Fibroblast of skin of left biceps (primary cell): ENCODE data around the gene PALLD.
A peak's percentile ranks its signal among the peaks of the same experiment; 100 is the strongest.

Experiments used
- DNase-seq, 2 experiments: peaks; one replicate each; pipeline ENCODE4 v3.0.0-alpha.2; 2013; ENCODE audit warnings: low read depth in 2 of 2

PALLD gene

DNA sequence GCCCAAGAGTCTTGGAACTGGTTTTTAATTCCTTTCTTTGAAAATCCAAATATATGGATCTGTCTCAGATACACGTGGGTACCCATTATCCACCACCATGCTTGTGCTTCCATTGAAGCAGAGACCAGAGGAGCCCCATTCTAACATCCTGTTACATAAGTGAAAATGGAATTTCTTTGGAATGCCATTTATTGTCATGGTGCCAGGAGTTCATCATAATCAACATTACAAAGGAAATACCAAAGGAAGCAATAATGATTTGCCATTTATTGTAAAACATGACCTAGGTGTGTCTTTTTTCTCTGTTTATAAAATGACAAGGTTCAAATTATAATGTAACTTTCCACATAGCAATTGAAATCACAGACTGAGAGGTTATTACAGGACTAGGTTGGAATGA is 61.7 kb downstream of the PALLD start:
- DNase-seq = peak in 1 of 2 experiments; percentile 50

DNA sequence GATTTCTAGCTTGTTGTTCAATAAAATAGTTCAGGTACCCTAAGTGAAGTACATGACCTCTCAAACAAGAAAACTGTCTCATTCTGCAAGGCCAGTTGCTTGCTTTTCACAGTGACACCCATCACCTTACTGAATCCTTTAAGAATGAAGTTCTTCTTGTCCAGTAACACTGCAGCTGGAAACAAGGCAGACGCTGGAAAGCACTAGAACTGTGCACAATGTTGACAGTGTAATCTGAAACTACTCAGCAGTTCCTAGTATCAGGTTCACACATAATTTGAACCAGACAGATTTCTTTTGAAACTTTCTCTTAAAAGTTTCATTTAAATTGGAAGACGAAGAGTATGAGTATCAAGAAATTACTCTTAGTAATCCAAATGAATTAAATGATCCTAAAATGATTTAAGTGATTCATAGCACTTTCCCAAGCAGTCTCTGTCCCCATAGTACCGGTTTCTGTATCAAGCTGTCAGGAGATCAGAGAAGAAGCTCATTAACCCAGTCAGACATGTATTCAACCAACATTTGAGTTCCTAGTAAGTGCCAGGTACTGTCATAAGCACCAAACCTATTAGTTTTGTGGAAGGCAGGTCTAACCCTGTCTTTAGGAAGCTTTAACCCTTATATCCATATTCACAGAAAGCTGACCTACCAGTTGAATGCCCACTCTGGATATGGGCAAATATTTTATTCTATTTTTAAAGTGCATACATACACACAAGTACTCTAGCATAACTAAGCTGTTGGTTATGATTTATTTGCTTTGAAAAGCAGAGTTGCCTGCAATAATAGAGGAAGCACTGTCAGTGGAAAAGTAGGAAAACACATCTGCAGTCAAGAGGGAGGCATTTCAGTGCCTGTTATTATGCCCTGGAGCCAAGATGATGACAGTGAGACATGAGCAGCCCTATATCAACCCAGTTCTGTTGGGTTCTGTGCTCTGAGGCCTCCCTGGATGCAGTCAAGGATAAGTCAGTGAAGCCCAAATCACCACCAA is 63.6 kb downstream of the PALLD start:
- DNase-seq = no peak

DNA sequence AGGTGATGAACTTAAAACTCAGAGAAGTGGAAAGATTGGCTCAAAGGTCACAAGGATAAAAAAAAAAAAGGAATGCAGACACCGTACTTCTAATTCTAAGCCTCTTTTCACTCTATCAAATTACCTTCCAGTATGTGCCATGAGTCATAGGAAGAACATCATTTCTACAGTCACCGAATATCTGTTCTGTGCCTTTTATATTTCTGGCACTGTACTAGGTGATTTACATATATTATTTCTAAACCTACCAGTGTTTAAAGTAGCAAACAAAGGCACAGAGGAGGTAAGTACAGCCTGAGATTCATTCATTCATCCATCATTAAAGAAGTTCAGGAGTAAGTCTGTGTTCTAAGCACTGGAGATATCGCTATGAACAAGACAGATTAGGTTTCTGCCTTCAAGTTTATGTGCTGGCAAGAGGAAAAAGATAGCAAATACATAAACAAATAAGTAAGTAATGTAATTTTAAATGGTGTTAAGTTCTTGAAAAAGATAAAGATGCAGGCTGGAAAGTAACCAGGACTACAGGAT is 65.3 kb downstream of the PALLD start:
- no peak for DNase-seq

DNA sequence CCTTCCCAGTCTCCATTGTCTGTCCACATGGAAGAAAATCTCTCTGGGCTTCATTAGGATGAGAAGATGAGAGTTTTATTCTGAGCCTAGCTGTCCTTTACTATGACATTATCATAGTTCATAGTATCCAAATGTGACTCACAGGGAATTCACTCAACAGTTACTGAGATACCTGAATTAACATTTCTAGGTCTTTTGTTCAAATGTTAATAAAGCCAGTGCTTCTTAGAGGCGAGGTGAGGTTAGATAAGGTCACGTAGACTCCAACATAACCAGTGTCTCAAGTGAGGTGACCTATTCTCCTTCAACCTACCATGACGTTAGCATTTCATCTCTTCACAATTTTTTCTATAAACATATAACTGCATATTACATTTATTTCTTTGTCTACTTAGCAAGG is 67.2 kb downstream of the PALLD start:
- DNase-seq = no peak

DNA sequence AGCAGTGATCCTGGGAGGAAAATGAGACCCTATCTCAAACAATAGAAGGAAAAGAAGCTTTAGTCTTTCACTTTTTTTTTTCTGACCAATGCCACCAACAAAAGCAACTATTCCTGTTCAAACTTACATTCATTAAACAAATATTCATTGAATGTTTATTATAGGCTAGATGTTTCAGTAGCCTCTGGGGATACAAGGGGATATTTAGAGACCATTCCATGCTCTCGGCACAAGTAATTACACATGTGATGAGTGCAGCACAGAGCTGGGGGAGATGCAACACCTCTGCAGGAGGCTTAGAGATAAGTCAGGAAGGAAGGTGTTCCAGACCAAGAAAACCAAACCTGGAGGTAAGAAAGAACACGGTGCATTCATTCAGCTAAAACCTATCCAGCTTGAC is 68.3 kb downstream of the PALLD start:
- no peak for DNase-seq

DNA sequence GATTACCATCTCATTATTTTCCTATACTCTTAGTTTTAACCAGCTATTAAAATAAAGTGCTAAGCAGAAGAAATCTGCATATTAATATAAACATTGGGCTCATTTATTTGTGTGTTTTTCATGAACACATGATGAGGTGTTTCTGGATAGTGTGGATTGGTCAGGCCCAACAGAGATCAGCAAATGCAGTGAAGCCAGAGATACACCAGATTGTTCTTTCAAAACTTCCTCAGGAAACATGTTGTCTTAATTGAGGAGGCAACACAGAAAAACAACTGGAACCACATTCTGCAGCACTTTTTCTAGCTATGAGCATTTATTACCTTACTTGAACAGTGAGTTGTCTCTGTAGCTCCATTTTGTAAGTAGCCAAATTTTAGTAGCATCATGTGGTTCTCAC is 69.9 kb downstream of the PALLD start:
- no peak for DNase-seq

DNA sequence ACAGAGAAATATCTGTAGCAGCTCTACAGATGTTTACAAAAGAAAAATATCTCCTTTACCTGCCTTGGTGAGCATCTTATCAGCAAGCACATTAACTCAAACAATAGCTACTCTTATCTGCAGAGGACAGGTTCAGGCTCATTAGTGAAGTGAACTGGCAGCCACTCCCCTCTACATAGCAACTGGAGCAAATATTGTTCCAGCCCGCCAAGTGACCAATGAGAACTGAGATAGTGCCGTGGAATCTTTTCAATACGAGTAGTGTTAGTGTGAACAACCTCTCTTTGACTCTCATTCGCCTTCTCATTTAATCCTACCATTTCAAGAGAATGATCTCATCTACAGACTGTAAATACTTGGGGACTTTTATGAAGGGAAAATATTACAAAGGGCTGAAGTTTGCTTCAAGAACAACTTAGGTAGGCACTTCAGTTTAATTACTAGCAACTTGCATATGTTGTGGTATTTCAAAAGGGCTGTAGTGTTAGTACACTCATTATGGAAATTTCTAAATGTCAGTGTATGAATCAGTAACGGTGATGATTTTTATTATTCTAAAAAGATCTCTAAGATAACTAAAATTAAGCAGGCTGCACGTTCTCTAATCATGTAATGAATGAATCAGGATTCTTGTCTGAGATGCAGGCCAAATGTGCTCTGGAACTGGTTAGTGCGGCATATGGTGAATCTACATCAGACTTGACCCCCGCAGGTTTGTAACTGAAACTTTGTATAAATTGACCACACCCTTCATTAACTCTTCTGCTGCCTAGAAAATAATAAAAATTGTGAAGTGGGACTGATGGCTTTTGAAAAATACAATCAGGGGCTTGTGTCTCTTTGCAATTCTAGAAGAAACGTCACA is 72.4 kb downstream of the PALLD start:
- DNase-seq = no peak

DNA sequence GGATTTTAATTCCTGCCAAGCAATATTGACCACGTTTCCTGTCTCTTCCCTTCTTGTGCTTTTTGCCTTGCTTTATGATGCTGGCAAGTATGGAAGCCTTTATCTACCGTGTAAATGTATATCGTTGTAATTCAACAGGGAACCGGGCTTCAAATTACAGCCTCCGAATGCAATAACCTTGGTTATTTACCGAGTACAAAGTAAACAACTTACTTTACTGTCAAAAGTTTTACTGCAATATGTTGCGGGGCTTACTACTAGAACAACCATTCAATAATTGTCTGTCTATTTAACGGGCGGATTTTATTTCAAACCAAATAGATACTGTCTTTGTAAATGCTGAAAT is 73.1 kb downstream of the PALLD start:
- no peak for DNase-seq

DNA sequence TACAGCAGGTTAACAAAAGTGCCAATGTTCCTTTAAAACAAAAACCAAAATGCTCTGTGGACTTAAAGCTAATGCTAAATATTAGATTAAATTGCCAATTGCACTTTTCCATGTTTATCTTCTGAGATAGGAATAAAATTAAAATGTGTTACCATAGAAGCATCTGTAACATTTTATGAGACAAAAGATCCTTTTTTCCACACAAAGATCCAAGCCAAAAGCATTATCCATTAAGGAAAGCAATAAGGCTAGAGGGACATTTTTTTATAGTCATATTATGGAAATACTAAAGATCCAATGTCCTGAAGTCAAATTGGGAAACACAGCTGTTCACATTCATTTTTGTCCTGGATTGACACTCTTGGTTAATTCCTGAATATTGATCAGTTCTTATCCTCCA is 73.6 kb downstream of the PALLD start:
- no peak for DNase-seq

DNA sequence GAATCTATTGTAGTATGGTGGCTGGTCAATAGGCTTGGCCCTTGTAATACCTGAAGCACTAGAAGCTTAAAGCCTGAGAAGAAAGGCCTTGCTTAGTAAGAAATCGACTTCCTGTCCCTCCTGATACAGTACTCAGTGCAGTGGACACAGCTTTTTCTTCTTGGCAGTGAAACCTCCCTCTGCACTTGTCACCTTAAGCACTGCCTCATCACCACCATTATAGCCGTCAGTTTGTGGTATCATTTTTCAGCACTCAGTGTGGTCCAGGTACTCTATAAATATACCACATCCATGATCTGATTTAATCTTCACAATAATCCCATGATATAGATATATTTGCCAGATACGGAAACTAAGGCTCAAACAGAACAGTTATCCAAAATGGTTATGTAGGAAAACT is 75.2 kb downstream of the PALLD start:
- DNase-seq = no peak

DNA sequence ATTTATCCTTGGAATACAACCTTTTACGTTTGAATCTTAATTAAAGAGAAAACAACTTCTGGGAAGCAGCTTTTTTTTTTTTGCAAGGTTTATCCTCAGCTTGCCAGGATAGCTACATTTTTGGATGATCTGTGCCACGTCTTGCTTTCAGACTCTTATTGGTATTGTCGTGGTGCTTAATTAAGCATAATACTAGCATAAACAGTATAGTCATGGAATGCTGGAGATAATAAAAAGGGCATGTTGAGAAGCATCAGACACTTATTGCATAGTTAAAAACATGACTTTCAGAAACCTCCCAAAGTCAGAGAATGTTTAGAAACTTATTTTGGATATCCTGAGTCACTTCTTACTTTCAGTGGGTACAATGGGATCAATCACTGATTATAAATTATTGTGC is 77.0 kb downstream of the PALLD start:
- DNase-seq = no peak

DNA sequence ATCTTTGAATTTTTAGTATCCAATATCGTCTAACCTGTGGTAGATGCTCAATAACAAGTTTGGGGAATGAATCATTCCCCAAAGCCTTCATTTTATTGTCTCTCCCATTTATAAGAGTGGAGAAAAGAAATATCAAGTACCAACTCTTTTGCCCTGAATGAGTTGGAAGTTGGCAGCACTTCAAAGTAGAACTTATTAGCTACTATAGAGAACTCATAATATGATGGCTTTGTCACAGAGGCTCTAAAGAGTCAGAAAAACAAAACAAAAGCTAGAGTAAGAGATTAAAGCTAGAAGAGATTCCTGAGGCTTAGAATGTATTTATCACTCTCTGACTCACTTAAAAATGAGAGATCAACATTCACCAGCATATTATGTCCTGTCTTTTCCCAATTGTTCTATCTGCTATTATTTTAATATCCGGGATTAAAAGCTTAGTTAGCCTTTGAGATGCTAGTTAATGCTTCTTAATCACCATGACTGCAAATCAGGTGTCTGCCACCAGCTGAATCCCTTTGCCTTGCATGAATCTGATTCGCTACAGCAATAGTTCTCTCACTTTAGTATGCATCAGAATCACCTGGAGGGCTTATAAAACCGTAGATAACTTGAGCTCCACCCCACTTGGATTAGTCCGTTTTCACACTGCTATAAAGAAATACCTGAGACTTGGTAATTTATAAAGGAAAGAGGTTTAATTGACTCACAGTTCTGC is 77.9 kb downstream of the PALLD start:
- DNase-seq = no peak

DNA sequence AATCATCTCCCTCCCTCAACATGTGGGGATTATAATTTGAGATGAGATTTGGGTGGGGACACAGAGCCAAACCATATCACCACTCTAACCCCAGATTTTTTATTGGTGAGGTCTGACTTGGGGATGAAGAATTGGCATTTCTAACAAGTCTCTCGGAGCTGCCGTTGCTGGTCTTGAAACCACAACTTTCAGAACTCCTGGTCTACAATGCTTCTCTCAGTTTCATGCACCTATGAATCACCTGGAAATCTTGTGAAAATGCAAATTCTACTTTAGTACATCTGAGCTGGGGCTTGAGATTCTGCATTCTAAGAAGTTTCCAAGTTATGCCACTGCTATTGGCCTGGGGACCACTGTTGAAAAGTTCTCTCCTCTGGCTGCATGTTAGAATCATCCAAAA is 78.6 kb downstream of the PALLD start:
- DNase-seq = no peak

DNA sequence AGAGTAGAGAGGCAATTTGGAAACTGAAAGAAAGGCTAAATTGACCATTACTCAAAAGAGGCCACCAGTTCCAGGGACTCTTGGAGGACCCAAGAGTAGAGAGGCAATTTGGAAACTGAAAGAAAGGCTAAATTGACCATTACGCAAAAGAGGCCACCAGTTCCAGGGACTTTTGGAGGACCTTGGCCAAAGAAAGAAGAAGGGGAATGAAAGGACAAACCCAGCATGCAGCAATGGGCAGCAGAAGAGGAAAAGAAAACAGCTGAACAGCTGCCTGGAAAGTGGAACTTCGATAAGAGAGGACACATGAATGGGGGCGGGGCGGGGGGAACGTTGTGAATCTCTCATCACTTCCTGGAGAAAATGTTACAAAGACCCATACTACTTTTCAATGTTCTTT is 80.8 kb downstream of the PALLD start:
- no peak for DNase-seq

DNA sequence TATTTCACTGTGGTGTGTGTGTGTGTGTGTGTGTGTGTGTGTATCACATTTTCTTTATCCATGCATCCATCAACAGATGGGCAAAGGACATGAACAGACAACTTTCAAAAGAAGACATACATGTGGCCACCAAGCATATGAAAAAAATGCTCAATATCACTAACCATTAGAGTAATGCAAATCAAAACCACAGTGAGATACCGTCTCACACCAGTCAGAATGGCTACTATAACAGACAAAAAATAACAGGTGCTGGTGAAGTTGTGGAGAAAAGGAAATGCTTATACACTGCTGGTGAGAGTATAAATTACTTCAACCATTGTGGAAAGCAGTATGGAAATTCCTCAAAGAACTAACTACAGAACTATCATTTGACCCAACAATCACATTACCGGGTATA is 83.4 kb downstream of the PALLD start:
- DNase-seq = no peak

DNA sequence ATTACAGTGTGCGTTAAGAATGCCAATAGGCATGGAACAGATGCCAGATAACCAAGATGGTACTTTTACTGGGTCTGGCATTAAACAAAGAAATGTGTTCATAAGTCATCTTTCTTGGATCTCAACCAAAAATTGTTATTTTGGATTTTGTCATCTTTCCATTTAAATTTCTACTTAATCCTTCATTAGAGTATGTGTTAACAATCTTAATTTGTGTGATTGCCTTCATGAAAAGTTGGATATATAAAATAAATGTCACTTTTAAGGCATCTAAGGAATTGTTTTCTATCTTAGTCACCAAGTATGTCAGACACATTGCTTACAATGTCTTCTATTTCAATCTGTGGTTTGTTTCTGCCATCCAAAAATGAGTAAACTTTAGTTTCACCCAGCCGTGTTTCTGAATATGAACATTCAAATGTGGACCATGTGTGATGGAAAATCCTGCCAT is 87.5 kb downstream of the PALLD start:
- DNase-seq = peak in 1 of 2 experiments; percentile 66

DNA sequence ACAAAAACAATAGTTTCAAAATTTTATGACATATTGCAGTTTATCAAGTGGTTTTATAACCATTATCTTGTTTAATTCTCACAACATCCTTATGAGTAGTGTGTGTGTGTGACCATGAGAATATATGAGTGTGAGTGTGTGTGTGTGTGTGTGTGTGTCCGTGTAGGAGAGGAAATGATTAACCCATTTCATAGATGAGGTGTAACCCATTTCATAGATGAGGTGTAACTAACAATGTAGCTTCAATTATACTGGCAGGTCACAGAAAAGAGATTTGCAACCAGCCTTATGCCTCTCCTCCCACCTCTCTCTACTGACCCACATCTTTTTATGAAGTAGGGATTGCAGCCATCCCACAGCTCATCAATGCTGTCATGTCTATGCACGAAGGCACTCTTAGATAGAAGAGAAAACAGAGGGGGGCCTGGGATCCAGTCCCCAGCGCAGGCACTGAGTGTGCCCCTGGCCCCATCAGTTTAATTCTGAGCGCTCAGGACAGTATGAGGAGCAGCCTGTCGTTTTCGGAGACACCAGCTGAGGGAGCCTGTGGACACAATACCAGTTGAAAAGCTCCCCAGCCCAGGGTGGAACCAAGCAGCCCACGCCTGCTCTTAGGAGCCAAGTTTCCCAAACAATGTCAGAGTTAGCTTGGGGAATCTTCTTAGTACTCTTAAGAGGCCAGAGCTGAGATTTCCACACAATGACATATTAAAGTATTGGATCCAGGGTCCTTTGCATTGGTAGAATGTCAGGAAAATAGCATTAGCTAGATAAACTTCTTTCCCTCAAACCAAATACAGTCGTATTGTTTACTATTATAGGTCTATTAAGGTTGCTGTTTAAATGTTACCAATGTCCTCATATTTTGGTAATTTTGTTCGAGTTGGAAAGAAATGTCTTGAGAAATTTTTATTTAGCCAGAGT is 88.6 kb downstream of the PALLD start:
- peak in 1 of 2 experiments; percentile 50 for DNase-seq

DNA sequence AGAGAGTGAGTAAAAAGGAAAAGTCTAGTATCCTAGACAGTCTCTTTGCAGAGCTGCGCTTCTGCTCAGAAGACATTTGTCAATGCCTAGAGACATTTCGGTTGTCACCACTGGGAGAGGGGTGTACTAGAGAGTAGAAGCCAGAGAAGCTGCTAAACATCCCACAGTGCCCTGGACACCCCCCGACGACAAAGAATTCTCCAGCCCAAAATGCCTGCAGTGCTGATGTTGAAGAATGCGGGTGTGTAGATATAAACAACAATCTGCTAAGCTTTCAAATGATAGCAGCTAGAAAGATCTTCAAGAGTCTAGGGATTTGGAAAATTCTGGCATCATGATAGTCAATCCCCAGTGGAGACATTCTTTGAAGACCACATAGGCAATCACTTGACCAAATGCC is 90.1 kb downstream of the PALLD start:
- no peak for DNase-seq

DNA sequence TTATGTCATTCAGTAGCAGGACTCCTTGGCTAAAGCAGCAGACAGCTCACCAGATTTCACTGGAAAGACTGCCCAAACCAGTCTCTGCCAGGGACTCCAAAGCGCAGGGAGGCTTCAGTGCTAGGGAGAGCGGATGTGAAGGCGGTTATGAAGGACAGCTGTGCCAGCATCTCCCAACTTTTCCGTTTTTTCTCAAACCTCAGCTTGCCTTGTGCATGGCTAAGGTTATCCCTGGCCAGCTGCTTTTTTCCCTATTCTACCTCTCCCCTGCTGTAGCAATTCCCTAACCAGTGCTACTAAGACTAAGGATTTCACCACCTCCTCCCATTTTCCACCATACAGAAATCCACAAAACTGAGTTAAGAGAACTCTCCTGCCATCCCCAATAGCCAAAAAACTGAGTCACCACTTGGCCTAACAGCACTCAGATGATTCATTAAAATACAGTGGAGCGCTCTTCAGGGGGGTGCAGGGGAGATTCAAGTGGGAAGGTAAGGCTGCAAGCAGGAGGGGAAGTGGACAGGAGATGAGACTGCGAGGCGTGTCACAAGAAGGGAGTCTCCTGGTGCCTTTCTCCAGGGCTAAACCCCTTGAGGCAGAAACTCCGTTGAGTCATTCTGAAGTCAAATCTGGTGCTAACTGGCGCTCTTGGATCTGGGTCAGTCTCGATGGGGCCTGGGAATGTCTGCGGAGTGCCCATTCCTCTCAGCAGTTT is 90.7 kb downstream of the PALLD start:
- DNase-seq = peak; percentile 62 to 65

DNA sequence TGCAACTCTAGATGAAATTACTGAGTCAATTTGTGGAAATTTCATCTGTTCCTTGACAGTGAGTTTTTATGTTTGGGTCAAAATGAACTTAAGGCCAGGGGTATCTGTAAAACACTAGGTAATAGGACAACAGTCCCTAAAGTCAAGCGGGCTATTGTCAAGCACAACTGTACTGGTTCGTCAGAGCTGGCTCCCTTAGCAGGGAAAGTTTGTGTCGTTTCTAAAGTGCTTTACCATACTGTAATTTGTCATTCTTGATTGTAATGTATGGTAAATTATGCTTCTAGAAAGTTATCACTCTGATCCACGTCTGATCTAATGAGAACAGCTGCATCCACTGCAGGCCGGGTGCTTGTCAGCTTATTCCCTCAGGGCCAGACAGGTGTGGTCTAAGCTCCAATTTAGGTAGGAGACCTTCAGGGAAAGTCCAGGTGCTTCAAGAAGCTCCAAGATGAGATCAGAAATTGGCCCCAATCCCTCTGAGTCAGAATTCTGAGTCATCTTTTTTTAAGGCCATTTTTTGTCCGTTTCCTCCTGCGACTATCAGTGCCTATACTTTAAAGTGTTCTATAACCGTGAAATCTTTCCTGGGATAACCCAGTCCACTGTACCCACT is 92.2 kb downstream of the PALLD start:
- no peak for DNase-seq
